ENCODE measurements around the gene GALNT17.

GALNT17 gene

GRCh38 chr7:71548746-71549145, 416.8 kb downstream of the GALNT17 start:
- TF ChIP-seq, protein P1, sequence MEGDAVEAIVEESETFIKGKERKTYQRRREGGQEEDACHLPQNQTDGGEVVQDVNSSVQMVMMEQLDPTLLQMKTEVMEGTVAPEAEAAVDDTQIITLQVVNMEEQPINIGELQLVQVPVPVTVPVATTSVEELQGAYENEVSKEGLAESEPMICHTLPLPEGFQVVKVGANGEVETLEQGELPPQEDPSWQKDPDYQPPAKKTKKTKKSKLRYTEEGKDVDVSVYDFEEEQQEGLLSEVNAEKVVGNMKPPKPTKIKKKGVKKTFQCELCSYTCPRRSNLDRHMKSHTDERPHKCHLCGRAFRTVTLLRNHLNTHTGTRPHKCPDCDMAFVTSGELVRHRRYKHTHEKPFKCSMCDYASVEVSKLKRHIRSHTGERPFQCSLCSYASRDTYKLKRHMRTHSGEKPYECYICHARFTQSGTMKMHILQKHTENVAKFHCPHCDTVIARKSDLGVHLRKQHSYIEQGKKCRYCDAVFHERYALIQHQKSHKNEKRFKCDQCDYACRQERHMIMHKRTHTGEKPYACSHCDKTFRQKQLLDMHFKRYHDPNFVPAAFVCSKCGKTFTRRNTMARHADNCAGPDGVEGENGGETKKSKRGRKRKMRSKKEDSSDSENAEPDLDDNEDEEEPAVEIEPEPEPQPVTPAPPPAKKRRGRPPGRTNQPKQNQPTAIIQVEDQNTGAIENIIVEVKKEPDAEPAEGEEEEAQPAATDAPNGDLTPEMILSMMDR (IDR thresholded peaks at IDR 0.05; ENCODE audit: low read depth, low read length, missing control alignments): no peak
- DNase-seq (ENCODE audit: extremely low read depth, low read depth): no peak
- H3K4me3 ChIP-seq (replicated peaks; ENCODE audit: low read depth, low read length): no peak overlapping the region

DNA sequence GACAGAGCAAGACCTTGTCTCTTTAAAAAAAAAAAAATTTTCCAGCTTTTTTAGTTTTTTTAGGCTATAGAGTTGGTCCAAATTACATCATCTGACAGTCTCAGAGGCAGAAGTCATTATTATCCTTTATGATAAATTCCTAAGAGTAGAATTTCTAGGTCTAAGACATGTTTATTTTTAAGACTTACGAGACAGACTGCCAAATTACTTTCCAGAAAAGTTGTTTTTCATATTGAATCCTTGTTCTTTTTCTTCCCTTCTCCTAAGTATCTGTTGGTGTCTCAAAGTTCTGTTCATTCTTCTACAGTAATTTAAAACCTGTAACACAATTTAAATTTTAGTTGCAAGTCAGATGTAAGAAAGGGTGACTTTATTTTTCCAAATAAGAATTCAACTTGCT, 421.4 kb downstream of the GALNT17 start:
- H3K4me3 ChIP-seq (replicated peaks; ENCODE audit: low read depth, low read length): no peak overlapping the region
- DNase-seq (ENCODE audit: extremely low read depth, low read depth): no peak
- TF ChIP-seq, protein P1 (IDR thresholded peaks at IDR 0.05; ENCODE audit: low read depth, low read length, missing control alignments): no peak

DNA sequence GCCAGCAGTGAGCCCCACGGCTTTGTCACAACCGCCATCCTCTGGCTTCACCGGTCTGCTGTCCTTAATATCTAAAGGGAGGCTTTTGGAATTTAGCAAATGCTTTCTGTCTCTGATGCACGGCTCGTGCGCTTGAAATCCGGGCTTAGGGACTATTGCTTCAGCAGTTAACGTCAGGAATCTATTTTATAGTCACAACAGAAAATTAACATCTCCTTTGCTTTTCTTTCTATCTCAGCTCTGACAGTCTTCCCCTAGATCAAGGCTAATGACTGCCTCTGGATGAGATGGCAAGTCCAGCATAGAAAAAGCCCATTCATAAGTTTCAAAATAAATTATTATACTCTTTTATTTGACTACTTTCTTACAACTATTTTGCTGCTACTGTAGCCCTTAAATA, 423.8 kb downstream of the GALNT17 start:
- no peak for DNase-seq (ENCODE audit: extremely low read depth, low read depth)
- H3K4me3 ChIP-seq (replicated peaks; ENCODE audit: low read depth, low read length): no peak overlapping the region
- TF ChIP-seq, protein P1 (IDR thresholded peaks at IDR 0.05; ENCODE audit: low read depth, low read length, missing control alignments): no peak

GRCh38 chr7:71558806-71559613, 427.1 kb downstream of the GALNT17 start:
- DNase-seq (ENCODE audit: extremely low read depth, low read depth): no peak
- no peak overlapping the region for H3K4me3 ChIP-seq (replicated peaks; ENCODE audit: low read depth, low read length)
- TF ChIP-seq, protein P1 (IDR thresholded peaks at IDR 0.05; ENCODE audit: low read depth, low read length, missing control alignments): no peak

DNA sequence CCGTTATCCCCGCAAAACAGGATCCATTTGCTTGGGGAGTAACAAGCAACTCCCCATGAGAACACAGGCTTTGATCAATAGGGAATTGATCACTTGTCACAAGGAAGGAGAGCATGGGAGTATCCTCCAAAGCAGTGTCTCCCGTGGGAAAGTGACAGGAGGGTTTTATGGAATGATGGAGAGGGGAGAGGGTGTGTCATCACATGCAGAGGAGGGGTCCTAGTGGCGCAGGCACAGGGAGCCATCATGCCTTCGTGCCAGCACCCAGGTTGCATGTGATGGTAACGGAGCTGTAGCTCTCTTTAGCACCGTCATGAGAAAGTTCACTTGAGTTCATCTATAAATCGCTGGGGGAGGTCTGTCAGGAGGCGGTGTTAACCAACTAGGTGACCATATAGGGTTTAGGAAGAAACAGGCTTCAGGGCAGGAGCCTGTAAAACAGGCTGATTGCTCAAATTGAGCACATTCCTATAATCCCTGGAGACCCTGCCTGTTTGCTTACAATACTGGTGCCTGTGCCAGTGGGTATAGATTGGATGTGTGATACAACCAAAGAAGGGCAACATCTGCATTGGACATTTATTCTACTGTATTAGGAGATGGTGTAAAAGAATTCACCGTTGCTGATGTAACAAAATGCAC, 428.5 kb downstream of the GALNT17 start:
- H3K4me3 ChIP-seq (replicated peaks; ENCODE audit: low read depth, low read length): no peak overlapping the region
- TF ChIP-seq, protein P1 (IDR thresholded peaks at IDR 0.05; ENCODE audit: low read depth, low read length, missing control alignments): no peak
- no peak for DNase-seq (ENCODE audit: extremely low read depth, low read depth)

DNA sequence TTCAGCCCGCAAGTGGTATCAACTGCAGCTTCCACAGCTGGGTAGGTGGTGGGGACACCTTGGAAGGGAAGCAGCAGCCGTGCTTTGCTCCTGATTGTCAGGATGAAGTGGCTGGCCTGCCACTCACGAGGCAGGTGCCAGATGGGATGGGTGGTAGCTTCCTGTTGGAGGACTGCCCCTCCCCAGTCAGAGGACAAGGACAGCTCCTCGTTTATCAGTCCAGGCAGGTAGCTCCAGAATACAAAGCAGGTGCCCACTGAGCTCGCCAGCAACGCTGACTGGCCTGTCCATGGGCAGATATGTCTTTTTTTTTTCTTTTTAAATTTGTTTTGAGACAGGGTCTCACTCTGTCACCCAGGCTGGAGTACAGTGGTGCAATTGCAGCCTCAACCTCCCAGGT, 431.3 kb downstream of the GALNT17 start:
- TF ChIP-seq, protein P1 (IDR thresholded peaks at IDR 0.05; ENCODE audit: low read depth, low read length, missing control alignments): no peak
- H3K4me3 ChIP-seq (replicated peaks; ENCODE audit: low read depth, low read length): no peak overlapping the region
- no peak for DNase-seq (ENCODE audit: extremely low read depth, low read depth)

Measured in HFF-Myc (cell line).